HepG2 (cell line): Measurements from ENCODE around the gene HTRA3. TPM values are rescaled to one million over a fixed set of nuclear protein-coding genes. Genes with fewer than 3 reads are reported as not detected.
A peak's percentile ranks its signal among the peaks of the same experiment; 100 is the strongest.

ENCODE experiments used
- DZIP1 ChIP-seq: sonication (generic); formaldehyde crosslinking; IDR thresholded peaks from 2 replicates; pipeline ENCODE4 v1.5.0; 2020; ENCODE audit warnings: mild to moderate bottlenecking, missing genetic modification reagents
- KDM2A ChIP-seq: sonication (generic); formaldehyde crosslinking; IDR thresholded peaks from 2 replicates; pipeline ENCODE4 v1.4.0; 2020; ENCODE audit warnings: low read depth, missing genetic modification reagents, borderline replicate concordance
- LCORL ChIP-seq, 2 experiments: fragments of 450-650 bp in 1 of 2; sonication (generic) in 1 of 2; formaldehyde crosslinking in 1 of 2; IDR thresholded peaks; 2 replicates each; pipeline versions ENCODE4 v1.5.0 to v1.6.1; 2017 to 2020; ENCODE audit warnings: antibody characterized with exemption in 1 of 2, missing genetic modification reagents in 1 of 2
- MAFF ChIP-seq: IDR thresholded peaks from 2 replicates; pipeline ENCODE4 v1.6.1; 2011; ENCODE audit warnings: low read depth, low read length, improper control_type of control experiment
- PRPF4 ChIP-seq: fragments of 200-400 bp; formaldehyde crosslinking; IDR thresholded peaks from 2 replicates; pipeline ENCODE4 v1.6.1; 2016; ENCODE audit warnings: low read length, low read depth; ENCODE audit not compliant: poor library complexity, severe bottlenecking
- RAD21 ChIP-seq: fragments of 450-650 bp; formaldehyde crosslinking; IDR thresholded peaks from 2 replicates; pipeline ENCODE4 v1.5.0; 2020; ENCODE audit warnings: mild to moderate bottlenecking
- SETDB1 ChIP-seq: sonication (generic); formaldehyde crosslinking; IDR thresholded peaks from 2 replicates; pipeline ENCODE4 v1.5.1; 2020; ENCODE audit warnings: missing genetic modification reagents, mild to moderate bottlenecking, borderline replicate concordance
- TFAP4 ChIP-seq: sonication (generic); IDR thresholded peaks from 2 replicates; pipeline ENCODE4 v1.6.1; 2016; ENCODE audit warnings: low read depth, borderline replicate concordance
- TFDP1 ChIP-seq: IDR thresholded peaks from 2 replicates; pipeline ENCODE4 v1.6.1; 2016; ENCODE audit warnings: missing compliant biosample characterization, missing genetic modification reagents, borderline replicate concordance
- ZBTB25 ChIP-seq: IDR thresholded peaks from 2 replicates; pipeline ENCODE4 v1.6.1; 2018; ENCODE audit warnings: missing genetic modification reagents
- ZNF296 ChIP-seq: sonication (generic); formaldehyde crosslinking; conservative IDR thresholded peaks from 2 replicates; pipeline ENCODE4 v1.5.0; 2020; ENCODE audit warnings: mild to moderate bottlenecking, missing genetic modification reagents
- ZNF501 ChIP-seq: sonication (generic); formaldehyde crosslinking; IDR thresholded peaks from 2 replicates; pipeline ENCODE4 v1.5.1; 2020; ENCODE audit warnings: mild to moderate bottlenecking, moderate library complexity, missing genetic modification reagents
- polyA plus RNA-seq, 8 experiments: library from polyadenylated mRNA; depleted of rRNA in 3 of 8; stranded (reverse) in 7 of 8; unstranded in 1 of 8; fragments of >200 nt; fragmentation: Illumina TruSeq in 4 of 8; extraction: Trizol in 4 of 8; gene quantifications; 2 replicates each; pipeline versions ENCODE4 v1.2.1 to v1.2.3, GENCODE V29; 2011 to 2016; ENCODE audit warnings: low read depth in 4 of 8, missing spikeins in 1 of 8, mixed read lengths in 1 of 8; ENCODE audit not compliant: insufficient read depth in 1 of 8
- total RNA-seq, 5 experiments: library from RNA; depleted of rRNA; stranded (reverse); fragments of >200 nt; fragmentation: Illumina TruSeq; extraction: Trizol; gene quantifications; 2 replicates each; pipeline ENCODE4 v1.2.3, GENCODE V29; 2016; ENCODE audit warnings: low read depth in 1 of 5

Gene HTRA3
- total and polyA plus RNA-seq, 2 of the 13 experiments (the other 11 are each of a cell fraction or from before 2014, with no cell fraction given): 0.17 TPM; not detected in 1

GRCh38 chr4:8267077-8267476 is 2.5 kb upstream of the HTRA3 start (continued):
- no peak for TF ChIP-seq TFAP4
- TF ChIP-seq KDM2A: peak; percentile 46; the same call in 1 of the 2 replicates
- TF ChIP-seq LCORL (IDR thresholded peaks at IDR 0.05): no peak
- 0 out of 2 replicates have a peak, but pooled peaks have one; percentile 43 for TF ChIP-seq LCORL (CRISPR knock-in tag; IDR thresholded peaks at IDR 0.05)
- TF ChIP-seq ZNF296 (CRISPR knock-in tag): no peak
- no peak for TF ChIP-seq PRPF4
- TF ChIP-seq RAD21 (CRISPR knock-in tag): peak; percentile 91
- 0 out of 2 replicates have a peak, but pooled peaks have one; percentile 59 for TF ChIP-seq DZIP1 (CRISPR knock-in tag)
- TF ChIP-seq SETDB1 (CRISPR knock-in tag): no peak
- TF ChIP-seq TFDP1: no peak
- TF ChIP-seq MAFF: no peak
- TF ChIP-seq ZNF501 (CRISPR knock-in tag): 0 out of 2 replicates have a peak, but pooled peaks have one; percentile 44
- peak; percentile 29; the same call in 1 of the 2 replicates for TF ChIP-seq ZBTB25 (CRISPR knock-in tag)
